HG03378 (cell line): ENCODE results near the gene PRKG1.
"Not testable (repeated sequence)": the region's sequence is repeated elsewhere in the genome, so short reads cannot be mapped to it uniquely, and the experiment has no call there.

Source experiments
- ATAC-seq: cut with Tn5 transposase; IDR thresholded peaks from one replicate; pipeline ENCODE4 v1.9.1; 2021; ENCODE audit warnings: mild to moderate bottlenecking, moderate library complexity; ENCODE audit not compliant: unreplicated experiment

Gene PRKG1

DNA sequence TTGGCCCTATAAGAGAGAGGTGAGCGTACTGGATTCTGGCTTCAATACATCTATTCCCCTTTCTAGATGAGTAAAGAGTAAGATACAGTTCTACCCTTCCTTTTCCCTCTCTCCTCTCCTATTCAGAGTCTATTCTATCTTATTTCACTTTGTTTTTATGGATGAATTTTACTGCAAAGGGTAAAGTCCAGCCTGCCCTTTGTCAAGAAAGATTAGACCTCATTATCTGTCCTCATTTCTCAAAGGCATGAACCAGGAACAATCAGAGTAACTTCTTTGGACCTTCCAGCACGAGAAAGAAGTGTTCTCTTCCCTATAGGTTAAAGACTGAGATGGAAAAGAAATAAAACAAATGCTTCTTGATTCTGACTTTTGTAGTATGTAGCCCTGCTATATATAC lies 239.0 kb downstream of the PRKG1 start:
- ATAC-seq = no peak

DNA sequence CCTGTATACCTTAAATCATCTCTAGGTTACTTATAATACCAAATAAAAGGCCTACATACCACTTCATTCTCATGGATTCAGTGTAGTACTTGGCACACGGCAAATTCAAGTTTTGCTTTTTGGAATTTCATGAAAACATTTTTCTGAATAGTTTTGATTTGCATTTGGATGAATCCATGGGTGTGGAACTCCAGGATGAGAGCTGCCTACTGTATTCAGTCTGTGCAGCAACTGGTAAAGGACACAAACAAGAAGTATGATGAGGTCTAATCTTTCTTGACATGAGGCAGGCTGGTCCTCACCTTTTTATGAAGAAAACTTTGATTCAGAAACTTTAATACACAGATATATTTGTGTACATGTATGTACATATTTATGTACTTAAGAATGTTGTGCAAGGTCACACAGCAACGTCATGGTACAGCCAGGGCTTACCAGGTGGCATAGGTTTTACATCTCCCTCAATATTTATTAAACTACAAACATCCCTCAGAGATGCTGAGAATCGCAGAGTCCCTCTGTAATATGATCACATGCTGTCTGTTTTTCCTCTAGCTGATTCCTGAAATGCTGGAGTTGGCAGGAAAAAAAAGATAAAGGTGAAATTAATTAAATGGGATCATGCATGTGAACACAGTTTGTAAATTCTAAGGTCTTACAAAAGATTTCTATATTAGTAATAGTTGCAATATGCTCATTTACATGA lies 239.6 kb downstream of the PRKG1 start:
- no peak for ATAC-seq

DNA sequence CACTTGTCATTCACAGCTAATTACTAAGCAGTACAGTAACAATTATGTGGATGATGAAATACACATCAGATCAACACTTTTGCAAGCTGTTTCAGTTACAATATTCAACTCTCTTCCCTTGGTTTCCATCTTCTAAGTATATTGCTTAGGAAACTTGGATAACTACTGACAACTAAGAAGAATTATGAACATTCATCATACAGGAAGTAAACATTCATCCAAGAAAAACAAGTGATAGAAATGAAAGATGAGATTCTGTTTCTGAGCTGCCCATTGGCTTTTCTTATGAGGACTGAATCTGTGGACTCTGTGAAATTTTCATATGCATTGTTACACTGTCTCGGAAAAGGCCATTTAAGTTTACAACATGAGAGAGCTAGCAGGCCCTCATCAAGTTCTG lies 240.2 kb downstream of the PRKG1 start:
- ATAC-seq = no peak

DNA sequence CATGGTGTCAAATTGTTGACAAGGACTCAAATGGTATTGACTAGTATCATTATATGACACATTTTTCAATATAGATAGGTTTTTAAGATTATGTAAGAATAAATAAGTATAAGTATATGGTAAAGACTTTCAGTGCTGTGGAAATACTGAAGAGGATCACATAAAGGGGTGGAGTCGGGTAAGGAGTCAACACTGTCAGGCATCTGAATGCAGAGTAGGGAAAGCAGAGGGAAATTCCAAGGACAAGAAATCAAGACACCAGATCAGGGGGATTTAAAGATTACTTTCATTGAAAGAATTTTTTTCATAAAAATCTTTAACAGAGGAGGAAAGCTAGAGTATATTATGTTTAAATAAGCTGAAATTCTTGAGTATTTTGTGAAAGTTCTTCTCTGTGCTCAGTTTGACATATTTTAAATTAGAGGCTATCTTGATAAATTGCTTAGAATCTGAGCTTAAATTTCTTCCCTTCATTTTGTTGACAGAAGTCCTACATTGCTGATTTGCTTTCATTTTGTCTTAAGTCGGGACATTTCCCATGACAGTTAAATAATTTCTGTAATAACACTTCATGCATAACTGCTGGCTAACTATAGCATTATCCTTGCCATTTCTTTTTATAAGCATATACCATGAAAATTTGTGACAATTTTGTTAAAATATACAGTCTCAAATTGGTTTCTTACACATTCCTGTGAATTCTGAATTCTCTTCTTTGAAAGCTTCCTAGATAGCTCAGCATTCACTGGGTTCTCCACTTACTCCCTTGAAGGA lies 244.3 kb downstream of the PRKG1 start:
- ATAC-seq = no peak

DNA sequence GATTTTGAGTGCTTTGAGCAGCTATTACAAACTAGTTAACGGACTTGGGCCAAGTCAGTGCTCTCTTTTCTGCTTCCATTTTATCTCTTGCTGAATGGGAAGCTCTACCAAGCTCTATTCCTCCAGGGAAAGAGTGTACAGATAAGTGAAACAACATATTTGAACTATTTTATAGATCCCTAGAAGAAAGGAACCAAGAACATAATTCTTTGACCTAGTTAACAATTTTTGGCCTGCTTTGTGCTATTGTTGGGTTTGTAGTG lies 244.8 kb downstream of the PRKG1 start:
- no peak for ATAC-seq

DNA sequence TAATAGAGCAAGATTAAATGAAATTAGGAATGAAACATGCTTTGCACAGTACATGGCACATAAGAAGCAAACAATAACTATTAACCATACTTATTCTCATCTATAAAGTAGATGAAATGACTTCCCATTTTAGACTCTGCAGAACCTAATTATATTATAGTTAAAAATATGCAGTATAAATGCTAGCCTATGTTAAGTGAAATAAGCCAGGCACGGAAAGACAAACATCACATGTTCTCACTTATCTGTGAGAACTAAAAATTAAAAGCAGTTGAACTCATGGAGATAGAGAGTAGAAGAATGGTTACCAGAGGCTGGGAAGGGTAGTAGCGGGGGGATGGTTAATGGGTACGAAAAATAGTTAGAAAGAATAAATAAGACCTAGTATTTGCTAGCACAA lies 247.0 kb downstream of the PRKG1 start:
- ATAC-seq = no peak

DNA sequence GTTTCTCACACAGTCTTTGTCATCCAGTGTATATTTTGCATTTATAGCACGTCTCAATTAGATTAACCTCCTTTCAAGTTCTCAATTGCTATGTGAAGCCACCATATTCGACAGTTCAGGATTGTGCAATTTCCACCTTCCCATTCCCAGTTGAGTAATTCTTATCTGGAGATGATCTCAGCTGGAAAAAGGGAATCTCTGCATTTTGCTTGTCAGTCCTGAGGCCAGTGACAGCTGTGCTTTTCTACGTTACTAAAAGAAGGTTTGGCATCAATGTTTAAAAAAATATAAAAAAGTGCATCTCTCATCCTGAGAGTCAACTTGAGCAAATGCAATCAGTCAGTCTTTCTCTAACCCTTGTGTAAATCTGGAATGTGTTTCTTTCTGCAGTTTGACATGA lies 247.7 kb downstream of the PRKG1 start:
- no peak for ATAC-seq

DNA sequence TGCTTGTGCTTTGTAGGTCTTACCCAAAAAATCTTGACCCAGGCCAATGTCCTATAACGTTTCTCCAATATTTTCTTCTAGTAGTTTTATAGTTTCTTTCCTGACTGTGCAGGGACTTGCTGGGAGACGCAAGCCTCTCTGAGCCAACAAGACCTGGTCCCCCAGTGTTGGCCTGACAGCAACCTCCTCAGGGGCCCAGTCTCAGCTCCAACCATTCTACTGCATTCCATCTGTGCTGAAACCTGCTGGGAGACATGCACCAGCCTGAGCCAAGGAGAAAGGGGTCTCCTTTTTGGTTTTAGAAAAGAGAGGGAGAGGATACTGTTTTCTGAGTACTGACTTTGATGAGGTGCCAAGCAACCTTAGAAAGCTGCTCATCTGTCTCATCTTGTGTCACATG lies 251.4 kb downstream of the PRKG1 start:
- no peak for ATAC-seq

DNA sequence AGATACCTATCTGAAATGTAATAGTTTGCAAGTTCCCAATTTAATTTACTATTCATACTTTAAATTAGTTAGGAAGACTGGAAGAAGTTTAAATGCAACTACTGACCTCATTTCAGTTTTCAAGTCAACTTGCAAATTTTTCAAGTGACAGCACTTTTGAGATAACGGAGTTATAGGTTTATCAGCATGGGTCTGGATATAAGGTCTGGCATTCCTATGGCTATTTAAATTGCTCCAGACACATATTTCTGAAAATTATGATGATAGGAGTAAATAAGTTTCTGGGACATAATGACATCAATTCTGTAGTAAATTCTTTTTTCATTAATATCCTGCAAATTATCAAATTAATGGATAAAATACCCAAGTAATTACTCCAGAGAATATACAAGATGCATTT lies 251.9 kb downstream of the PRKG1 start:
- ATAC-seq = no peak

DNA sequence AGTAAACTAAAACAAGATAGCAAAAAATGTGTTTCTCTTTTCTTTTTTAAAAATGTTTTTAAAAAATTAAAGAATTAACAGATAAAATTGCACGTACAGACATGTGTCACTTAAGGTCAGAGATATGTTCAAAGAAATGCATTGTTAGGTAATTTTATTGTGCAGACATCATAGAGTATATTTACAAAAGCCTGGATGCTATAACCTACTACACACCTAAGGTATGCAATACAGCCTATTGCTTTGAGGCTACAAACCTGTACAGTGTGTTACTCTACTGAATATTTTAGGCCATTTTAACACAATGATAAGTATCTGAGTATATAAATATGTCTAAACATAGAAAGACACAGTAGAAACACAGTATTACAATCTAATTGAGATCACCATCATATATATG lies 253.1 kb downstream of the PRKG1 start:
- no peak for ATAC-seq

DNA sequence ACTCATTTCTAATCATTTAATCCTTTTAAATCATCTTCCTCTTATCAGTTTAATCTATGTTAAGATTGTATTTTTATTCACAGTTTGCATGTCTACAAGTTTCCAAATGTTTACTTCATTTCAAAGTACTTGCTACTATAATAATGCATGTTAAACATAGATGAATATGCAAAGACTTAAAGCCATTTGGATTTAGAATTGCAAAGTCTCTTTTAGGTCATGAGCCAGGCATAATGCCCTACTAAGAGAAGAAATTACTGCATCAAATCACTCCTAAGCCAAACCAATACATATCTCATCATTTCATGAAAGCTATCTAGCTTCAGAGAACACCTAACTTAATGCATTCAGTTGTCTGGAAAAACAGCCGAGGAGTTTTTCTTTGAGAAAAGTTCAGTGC lies 266.1 kb downstream of the PRKG1 start:
- ATAC-seq = no peak

DNA sequence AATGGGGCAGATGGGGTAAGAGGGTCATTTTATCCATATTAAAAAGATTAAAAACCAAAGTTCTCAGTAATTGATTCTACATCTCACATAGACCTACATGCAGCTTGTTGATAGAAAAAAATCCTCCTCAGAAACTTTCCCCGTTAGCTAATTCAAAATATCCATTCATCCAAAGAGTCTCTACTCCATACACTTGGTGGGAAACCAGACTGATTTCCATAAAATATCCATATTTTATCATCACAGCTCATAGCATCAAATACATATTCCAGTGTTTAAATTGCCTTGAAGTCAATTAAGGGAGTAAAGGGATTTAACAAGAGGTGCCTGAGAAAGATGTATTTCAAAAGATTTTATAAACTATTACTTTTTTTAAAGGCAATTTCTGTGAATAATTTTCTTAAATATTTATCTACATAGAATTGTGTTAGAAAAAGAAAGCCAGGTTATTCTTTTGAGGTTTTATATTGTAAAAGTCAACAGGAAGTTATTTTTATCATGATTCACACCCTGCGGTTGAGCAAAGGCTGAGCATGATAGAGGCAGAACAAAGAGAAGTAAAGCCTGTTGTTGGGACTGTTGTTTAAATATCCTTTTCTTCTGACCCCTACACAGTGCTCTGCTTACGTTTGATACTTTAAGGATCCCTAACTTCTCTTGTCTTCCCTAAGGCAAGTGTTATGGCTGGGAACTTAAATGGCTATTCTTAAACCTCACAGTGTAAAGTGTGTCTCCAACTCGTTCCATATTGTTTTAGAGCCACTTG lies 266.7 kb downstream of the PRKG1 start:
- ATAC-seq = no peak

DNA sequence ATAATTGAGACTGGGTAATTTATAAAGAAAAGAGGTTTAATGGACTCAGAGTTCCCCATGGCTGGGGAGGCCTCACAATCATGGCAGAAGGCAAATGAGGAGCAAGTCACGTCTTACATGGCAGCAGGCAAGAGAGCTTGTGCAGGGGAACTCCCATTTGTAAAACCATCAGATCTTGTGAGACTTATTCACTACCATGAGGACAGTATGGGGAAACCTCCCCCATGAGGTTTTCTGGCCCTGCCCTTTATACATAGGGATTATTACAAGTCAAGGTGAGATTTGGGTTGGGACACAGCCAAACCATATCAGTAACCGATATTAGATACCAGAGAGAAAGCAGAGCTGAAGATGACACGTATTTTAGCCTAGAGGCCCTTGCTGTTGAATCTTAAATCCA lies 267.5 kb downstream of the PRKG1 start:
- ATAC-seq = not testable (repeated sequence)

DNA sequence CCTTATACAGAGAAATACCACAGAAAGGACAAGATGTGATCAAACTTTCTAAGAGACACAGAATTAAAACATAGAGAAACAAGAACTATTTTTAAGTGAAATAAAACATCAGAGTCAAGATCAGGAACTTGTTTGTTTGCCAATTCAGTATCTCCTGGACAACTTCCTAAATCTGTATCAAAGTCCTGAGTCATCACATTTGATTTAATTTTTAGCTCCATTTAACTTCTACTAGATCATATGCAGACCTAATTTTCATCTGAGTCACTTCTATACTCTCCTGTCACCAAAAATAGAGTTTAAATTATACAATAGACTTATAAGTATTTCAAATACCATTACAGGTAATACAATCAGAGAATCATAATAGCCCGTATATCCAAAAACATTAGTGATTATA lies 268.1 kb downstream of the PRKG1 start:
- ATAC-seq = no peak

DNA sequence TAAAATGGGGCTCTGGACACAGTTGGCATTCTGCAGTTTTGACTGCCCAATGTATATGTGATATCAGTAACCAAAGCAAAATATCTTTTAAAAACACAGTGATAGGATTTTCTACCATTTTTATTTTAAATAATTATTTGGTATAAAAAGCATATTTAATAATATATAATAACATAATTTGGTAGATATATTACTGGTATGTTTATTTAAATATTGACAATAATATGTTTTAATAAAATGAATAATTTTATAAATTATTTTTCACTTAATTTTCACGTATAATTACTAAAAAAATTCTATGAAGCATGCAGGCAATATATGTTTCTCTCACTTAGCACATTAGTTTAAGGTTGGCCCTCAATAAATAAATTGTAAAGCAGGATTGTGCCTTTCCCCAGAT lies 269.1 kb downstream of the PRKG1 start:
- no peak for ATAC-seq

DNA sequence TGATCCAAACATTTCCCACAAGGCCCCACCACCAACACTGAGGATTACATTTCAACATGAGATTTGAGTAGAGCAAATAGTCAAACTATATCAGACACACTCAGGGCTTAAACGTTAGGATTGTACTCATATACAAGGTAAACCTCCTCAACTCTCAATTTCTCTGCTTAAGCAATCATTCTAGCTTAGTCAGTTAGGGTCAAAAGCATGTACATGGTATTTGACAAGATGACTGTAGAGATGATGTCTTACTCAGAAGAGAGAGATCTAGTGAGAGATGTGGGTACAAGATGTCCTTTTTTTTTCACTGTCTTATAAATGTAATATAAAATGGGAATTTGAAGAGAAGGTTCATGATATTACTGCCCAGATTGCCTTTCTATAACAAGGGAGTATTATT lies 270.1 kb downstream of the PRKG1 start:
- ATAC-seq = no peak

DNA sequence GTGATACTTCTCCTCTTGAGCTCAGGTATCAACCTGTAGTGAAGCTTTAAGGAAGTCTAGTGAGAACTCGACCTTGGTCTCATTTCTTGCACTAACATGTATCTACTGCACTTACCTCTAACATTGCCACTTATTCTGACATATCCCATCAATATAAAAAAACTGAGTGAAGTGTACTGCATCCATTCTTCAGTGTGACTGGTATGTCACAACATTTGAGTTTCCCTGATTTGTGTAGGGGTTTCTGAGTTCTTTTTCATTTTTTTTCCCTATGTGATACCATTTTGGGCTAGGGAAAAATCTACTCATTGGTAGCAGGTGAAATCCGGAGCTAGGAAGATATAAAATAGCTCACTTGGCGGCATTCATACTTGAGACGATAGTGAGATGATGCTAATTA lies 274.3 kb downstream of the PRKG1 start:
- no peak for ATAC-seq

DNA sequence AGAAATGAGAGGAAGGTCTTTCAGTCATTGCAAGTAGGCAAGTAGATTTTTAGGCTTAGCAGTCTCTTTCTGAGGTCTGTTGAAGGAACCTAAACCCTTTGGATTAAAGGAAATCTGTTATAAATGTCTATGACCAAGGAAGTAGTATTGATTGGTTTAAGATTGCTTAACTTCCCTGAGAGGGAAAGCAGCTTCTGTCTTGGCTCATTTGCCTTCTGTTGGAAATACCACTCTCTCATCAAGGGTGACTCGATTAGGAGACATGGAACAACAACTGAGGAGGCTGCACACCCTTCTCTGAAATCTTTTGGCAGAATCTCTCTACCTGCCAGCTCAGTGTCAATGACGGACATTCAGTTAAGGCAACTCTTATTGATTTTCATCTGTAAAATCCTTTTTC lies 282.9 kb downstream of the PRKG1 start:
- no peak for ATAC-seq

DNA sequence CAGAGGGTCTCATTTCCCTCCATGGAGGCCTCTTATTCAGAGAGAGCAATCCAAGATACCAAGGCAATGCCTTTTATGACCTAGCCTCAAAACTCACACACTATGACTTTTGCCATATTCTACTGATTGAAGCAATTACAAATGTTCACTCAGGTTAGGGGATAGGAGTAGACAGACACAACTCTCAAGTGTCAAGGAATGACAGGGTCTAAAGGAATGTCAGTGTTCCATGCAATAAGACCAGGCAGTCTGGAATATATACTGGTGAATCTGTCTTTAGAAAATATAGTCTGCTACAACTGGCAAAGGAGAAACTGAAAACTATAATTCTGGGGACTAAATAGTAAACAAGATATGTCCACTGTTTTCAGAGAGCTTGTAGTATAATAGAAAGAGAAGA lies 283.9 kb downstream of the PRKG1 start:
- no peak for ATAC-seq

DNA sequence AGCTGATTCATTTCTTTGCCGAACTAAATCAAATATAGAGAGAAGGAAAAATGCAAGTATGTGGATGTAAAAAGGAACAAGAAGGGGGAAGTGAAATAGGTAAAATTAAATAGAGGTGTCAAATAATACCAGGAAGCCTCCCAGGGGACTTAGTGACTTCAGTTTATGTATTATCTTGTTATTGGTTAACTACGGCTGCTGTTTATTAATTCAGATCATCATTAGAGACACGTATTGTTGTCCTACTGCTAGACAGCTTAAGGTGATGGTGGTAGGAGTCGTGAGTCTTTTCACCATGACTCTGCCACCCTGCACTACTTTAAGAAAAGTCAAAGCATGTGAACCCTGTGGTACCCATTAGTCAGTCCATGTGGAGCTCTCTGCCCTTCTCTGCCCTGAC lies 289.1 kb downstream of the PRKG1 start:
- peak; percentile 66 for ATAC-seq

DNA sequence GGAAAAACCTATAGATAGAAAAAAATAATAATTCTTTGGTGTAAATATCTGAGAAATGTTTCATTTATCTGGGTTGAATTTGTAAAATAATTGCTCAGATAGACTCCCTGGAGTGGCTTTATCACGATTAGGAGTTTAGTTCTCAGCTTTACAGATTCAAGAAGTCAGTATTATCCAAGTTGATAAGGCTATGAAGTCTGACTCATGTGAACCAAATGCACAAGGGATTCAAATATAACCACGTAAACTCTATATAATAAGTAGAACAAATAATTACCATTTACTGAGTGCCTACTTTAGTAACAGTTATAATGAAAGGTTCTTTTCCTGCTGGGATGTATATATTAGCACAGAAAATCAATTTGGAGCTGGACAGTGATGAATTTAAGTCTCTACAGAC lies 290.4 kb downstream of the PRKG1 start:
- ATAC-seq = no peak

DNA sequence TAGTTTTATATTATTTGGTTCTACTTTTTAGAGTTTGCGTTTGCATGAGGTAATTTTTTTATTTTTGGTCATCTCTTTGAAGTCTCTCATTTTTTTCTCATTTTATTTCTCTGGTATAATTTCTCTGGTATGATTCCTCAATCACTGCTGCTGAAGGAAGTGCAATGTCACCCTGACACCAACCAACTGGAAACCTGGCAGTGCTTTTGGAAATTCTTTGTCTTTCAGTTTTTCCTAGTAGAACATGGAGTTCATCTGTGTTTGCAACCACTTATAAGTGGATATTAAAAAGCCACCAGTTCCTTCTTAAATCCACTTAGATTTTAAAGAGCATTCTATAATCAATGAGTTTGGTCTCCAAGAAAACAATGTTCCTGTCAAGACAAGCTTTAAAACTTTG lies 291.8 kb downstream of the PRKG1 start:
- ATAC-seq = no peak
